Keratinocyte (primary cell): Measurements from ENCODE around the gene KCNMA1. TPM values are rescaled to one million over a fixed set of nuclear protein-coding genes. Genes with fewer than 3 reads are reported as not detected.

Experiments used
- DNase-seq: peaks from one replicate; pipeline ENCODE4 v3.0.0-alpha.2; 2011; ENCODE audit warnings: low read depth, missing footprints, low spot score
- FAIRE-seq: peaks from 2 replicates; lab custom pipeline; 2011; peaks lifted over from hg19 to GRCh38; lab: Jason Lieb, UNC
- H2AFZ ChIP-seq: 2 replicates; pipeline ENCODE4 v1.6.0; 2012; ENCODE audit warnings: low read length, control low read depth, inconsistent platforms; ENCODE audit not compliant: control insufficient read depth
- H3K27ac ChIP-seq: 2 replicates; pipeline ENCODE4 v1.5.1; 2011; ENCODE audit warnings: low read length; ENCODE audit not compliant: control insufficient read depth, insufficient read depth
- H3K27me3 ChIP-seq: 3 replicates; pipeline ENCODE4 v1.6.0; 2011; ENCODE audit warnings: low read length; ENCODE audit not compliant: control insufficient read depth, insufficient read depth; ENCODE audit errors: extremely low read depth
- H3K36me3 ChIP-seq, 2 experiments: 2 replicates in 1 of 2; 3 replicates in 1 of 2; pipeline ENCODE4 v1.5.1; 2011; ENCODE audit warnings: low read length in 2 of 2, mild to moderate bottlenecking in 1 of 2; ENCODE audit not compliant: control insufficient read depth in 2 of 2, insufficient read depth in 2 of 2; ENCODE audit errors: extremely low read depth in 1 of 2
- H3K4me1 ChIP-seq: 3 replicates; pipeline ENCODE4 v1.5.1; 2011; ENCODE audit warnings: low read length; ENCODE audit not compliant: control insufficient read depth, insufficient read depth; ENCODE audit errors: extremely low read depth
- H3K4me2 ChIP-seq: 3 replicates; pipeline ENCODE4 v1.6.0; 2011; ENCODE audit warnings: low read depth, low read length; ENCODE audit not compliant: control insufficient read depth, insufficient read depth; ENCODE audit errors: extremely low read depth
- H3K4me3 ChIP-seq, 3 experiments: fragments of 200-600 bp in 1 of 3; sonication (generic) in 1 of 3; 2 replicates in 2 of 3; 3 replicates in 1 of 3; pipeline ENCODE4 v1.5.1; 2011 to 2016; ENCODE audit warnings: low read length in 3 of 3, mild to moderate bottlenecking in 3 of 3, control low read depth in 2 of 3, inconsistent platforms in 1 of 3, low read depth in 1 of 3, mixed read lengths in 1 of 3, mixed run types in 1 of 3, moderate library complexity in 1 of 3; ENCODE audit not compliant: control insufficient read depth in 2 of 3, insufficient read depth in 2 of 3; ENCODE audit errors: extremely low read depth in 1 of 3
- H3K79me2 ChIP-seq: 2 replicates; pipeline ENCODE4 v1.6.0; 2012; ENCODE audit warnings: low read length; ENCODE audit not compliant: control insufficient read depth, insufficient read depth
- H3K9ac ChIP-seq: 3 replicates; pipeline ENCODE4 v1.6.0; 2011; ENCODE audit warnings: low read length; ENCODE audit not compliant: control insufficient read depth, insufficient read depth; ENCODE audit errors: extremely low read depth
- H3K9me1 ChIP-seq: 3 replicates; pipeline ENCODE4 v1.6.0; 2011; ENCODE audit warnings: low read length; ENCODE audit not compliant: control insufficient read depth, insufficient read depth; ENCODE audit errors: extremely low read depth
- H3K9me3 ChIP-seq: 2 replicates; pipeline ENCODE4 v1.5.1; 2012; ENCODE audit warnings: low read depth, low read length; ENCODE audit not compliant: control insufficient read depth
- H4K20me1 ChIP-seq: 3 replicates; pipeline ENCODE4 v1.6.0; 2011; ENCODE audit warnings: low read length; ENCODE audit not compliant: control insufficient read depth, insufficient read depth; ENCODE audit errors: extremely low read depth
- CTCF ChIP-seq, 3 experiments: IDR thresholded peaks in 1 of 3; conservative IDR thresholded peaks in 1 of 3; optimal IDR thresholded peaks in 1 of 3; 2 replicates in 2 of 3; 3 replicates in 1 of 3; pipeline versions ENCODE3 to v1.5.1; 2011; ENCODE audit warnings: low read length in 3 of 3, mild to moderate bottlenecking in 3 of 3, moderate library complexity in 2 of 3, control low read depth in 1 of 3, inconsistent platforms in 1 of 3; ENCODE audit not compliant: insufficient read depth in 2 of 3; ENCODE audit errors: extremely low read depth in 1 of 3
- EZH2 ChIP-seq: IDR thresholded peaks from one replicate; pipeline ENCODE4 v1.6.1; 2012; ENCODE audit warnings: inconsistent platforms, mild to moderate bottlenecking, low read length, moderate library complexity
- dilution Hi-C: fragments of 300-500 bp; cut with MboI; formaldehyde crosslinking; loops from one replicate; pipeline ENCODE4 v1.7.0; 2020; ENCODE audit warnings: low sequenced_read_pairs; ENCODE audit not compliant: extremely low pct_ligation_motif_present
- polyA plus RNA-seq, 5 experiments: library from polyadenylated mRNA; depleted of rRNA in 3 of 5; stranded (reverse) in 3 of 5; stranded (forward) in 1 of 5; unstranded in 1 of 5; fragments of >200 nt; gene quantifications; 1 replicate in 1 of 5; 2 replicates in 3 of 5; 3 replicates in 1 of 5; pipeline versions ENCODE4 v1.2.1 to v1.2.3, GENCODE V29; 2011 to 2012; ENCODE audit warnings: missing spikeins in 2 of 5, low read depth in 1 of 5, low replicate concordance in 1 of 5

KCNMA1 gene
- polyA plus RNA-seq, 1 donor (not counting 4 experiments of a cell fraction or from before 2014, with no cell fraction given) = 6.3 TPM

DNA sequence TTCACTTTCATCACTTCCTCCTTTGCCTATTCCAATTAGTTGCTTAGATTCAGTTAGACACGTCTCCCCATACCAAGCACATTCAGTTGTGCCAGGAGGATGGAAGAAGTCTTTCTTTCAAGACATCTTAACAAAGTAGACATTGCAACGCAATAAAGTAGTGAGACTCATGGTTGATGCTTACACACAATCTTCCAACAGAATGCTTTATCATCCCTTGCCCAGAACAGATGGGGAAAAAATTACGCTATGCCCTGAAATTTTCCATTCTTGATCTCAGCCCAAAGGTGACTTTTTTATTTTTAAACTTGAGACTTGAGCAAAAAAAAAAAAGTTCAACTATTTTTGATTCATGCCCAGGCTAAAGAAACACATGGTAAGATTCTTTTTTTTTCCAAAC, 74.9 kb downstream of the KCNMA1 start:
- no peaks in the 10 kb centered on the region for H4K20me1 ChIP-seq
- H3K4me3 ChIP-seq = no peak overlapping the region
- DNase-seq = no peak
- H2AFZ ChIP-seq = no peak overlapping the region
- no peaks in the 10 kb centered on the region for H3K79me2 ChIP-seq
- no peak for FAIRE-seq
- peaks cover 0 to 1% of the 10 kb centered on the region in 2 experiments for H3K36me3 ChIP-seq
- H3K27me3 ChIP-seq = no peaks in the 10 kb centered on the region
- H3K9me3 ChIP-seq = no peaks in the 10 kb centered on the region
- no peaks in the 10 kb centered on the region for H3K9me1 ChIP-seq
- dilution Hi-C loops = no loop called here
- H3K27ac ChIP-seq = no peak overlapping the region
- no peak overlapping the region for H3K9ac ChIP-seq
- peaks cover 10% of the 10 kb centered on the region for H3K4me1 ChIP-seq
- no peak for TF ChIP-seq EZH2
- no peak for TF ChIP-seq CTCF (optimal IDR thresholded peaks at IDR 0.05 in 1 of 3, IDR thresholded peaks at IDR 0.05 in 1 of 3, conservative IDR thresholded peaks at IDR 0.05 in 1 of 3; ENCODE audit: extremely low read depth in 1 of 3, insufficient read depth in 2 of 3, low read length in 3 of 3)
- H3K4me2 ChIP-seq = no peak overlapping the region

DNA sequence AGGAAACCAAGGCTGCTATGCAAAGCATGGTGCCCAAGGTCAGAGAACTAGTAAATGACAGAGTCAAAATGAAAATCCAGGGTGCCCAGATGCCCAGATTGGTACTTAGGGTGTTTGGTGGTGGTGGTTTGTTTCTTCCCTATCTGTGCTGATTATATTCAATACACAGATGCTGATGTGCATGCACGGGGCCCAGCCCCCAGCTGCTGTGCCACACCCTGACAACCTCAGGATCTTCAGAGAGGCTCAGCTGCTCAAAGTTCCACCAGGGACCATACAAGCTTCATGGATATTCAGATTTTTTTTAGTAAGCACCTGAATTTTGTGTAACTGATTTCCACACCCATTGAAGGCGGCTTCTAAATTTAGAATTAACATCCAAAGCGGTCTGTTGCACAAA, 75.6 kb downstream of the KCNMA1 start:
- FAIRE-seq (no peak), DNase-seq (no peak)
- no peaks in the 10 kb centered on the region for H3K9me1 ChIP-seq
- no peaks in the 10 kb centered on the region for H3K27me3 ChIP-seq
- no peak overlapping the region for H3K4me2 ChIP-seq
- H3K4me1 ChIP-seq = peaks cover 10% of the 10 kb centered on the region
- no peak for TF ChIP-seq CTCF (optimal IDR thresholded peaks at IDR 0.05 in 1 of 3, IDR thresholded peaks at IDR 0.05 in 1 of 3, conservative IDR thresholded peaks at IDR 0.05 in 1 of 3; ENCODE audit: extremely low read depth in 1 of 3, insufficient read depth in 2 of 3, low read length in 3 of 3)
- no peak for TF ChIP-seq EZH2
- no peak overlapping the region for H3K27ac ChIP-seq
- no peaks in the 10 kb centered on the region for H4K20me1 ChIP-seq
- no peak overlapping the region for H3K9ac ChIP-seq
- H3K9me3 ChIP-seq = no peaks in the 10 kb centered on the region
- H3K79me2 ChIP-seq = no peaks in the 10 kb centered on the region
- dilution Hi-C loops = no loop called here
- no peak overlapping the region for H2AFZ ChIP-seq
- no peak overlapping the region for H3K4me3 ChIP-seq
- peaks cover 0 to 1% of the 10 kb centered on the region in 2 experiments for H3K36me3 ChIP-seq
